GM10266 (cell line): ENCODE measurements around the gene TSPO2.

Experiments
- DNase-seq: peaks from one replicate; pipeline ENCODE4 v3.0.0; 2012; ENCODE audit errors: extremely low spot score
- TF ChIP-seq, protein P1 (sequence below): IDR thresholded peaks from 2 replicates; pipeline ENCODE4 v1.5.1; 2012; ENCODE audit warnings: mild to moderate bottlenecking, low read depth; ENCODE audit not compliant: control insufficient read depth, insufficient read depth; ENCODE audit errors: missing control alignments

TSPO2 gene

DNA sequence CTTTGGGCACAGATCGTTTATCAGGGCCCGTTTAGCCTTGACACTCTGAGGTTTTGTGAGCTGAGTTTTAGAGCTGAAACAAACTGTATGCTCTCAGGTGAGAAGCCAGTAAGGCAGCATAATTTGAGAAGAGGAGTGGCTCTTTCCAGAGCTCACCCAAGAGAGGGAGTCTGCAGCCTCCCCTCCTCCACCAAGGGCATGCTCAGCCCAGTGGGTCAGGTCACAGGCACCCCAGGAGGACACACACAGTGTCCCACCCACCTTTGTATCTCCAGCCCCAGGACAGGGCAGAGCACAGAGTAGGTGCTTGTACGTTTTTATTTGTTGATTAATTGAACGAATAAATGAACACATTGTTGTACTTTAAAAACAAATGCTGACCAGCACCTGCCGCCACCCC, 3.4 kb downstream of the TSPO2 start:
- DNase-seq, result no peak
- TF ChIP-seq, protein P1, sequence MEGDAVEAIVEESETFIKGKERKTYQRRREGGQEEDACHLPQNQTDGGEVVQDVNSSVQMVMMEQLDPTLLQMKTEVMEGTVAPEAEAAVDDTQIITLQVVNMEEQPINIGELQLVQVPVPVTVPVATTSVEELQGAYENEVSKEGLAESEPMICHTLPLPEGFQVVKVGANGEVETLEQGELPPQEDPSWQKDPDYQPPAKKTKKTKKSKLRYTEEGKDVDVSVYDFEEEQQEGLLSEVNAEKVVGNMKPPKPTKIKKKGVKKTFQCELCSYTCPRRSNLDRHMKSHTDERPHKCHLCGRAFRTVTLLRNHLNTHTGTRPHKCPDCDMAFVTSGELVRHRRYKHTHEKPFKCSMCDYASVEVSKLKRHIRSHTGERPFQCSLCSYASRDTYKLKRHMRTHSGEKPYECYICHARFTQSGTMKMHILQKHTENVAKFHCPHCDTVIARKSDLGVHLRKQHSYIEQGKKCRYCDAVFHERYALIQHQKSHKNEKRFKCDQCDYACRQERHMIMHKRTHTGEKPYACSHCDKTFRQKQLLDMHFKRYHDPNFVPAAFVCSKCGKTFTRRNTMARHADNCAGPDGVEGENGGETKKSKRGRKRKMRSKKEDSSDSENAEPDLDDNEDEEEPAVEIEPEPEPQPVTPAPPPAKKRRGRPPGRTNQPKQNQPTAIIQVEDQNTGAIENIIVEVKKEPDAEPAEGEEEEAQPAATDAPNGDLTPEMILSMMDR, result no peak

DNA sequence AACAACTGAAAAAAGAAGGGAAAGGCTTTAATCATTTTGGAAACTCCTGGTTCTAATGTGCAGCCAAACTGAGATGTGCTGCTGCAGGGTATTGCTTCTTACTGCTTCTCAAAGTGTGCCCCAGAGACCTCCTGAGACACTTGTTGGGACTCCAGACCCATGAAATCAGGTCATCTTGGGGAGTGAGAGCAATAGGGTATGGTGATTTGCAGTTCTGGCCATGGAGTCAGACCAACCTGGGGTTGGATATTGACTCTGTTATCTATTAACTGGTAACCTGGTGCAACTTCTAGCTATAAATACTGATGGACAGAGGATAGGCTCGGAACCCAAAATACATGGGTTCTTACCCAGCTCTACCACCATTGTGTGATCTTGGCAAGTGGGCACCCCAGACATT, 3.8 kb downstream of the TSPO2 start:
- DNase-seq, result no peak
- TF ChIP-seq, protein P1, result no peak

- TF ChIP-seq, protein P1, result no peak
- DNase-seq, result no peak
These were observed 5.0 kb downstream of the TSPO2 start for GRCh38 chr6:41047306-41047705.

DNA sequence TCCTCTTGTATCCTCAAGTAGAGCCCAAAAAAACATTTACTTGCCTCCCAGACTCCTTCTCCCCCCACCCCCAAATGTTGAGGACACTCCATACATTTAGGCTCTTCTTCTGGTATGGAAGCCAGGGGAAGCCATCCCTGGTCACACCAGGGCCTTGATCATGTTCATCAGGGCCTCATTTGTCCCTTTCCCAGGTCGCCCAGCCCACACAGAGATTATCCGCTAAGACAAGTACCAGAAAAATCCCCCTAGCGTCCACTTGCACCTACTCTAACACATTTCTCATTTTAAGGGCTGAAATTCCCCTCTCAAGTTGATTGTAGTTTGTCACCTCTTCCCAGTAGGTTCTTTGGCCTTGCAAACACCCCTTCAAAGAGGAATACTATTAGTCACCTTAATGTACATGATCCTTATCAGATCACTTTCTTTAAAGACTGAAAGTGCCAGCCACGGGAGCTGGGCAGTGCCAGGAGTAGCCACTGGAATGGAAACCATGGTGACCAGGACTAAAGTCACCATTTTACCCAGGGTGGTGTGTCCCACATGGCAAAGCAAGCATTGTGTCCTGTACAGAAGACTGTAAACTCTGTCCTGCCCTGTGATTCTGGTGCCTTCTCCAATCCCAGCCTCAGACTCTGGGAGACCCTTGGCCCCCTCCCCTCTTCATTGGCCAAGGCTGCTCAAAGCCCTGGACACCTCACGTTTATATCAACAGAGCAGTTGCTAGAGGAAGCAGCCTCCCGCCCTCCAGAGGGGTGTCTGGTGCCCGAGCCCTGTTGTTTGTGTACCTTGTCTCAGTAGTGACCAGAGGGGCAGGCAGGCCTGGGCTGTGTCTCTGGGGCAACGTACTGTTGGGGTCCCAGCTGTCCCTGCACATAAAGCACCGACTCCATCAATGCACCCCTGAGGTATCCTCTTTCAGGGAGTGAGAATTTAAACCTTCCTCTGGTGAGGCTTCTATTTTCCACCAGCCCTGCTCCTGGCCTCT, 5.8 kb downstream of the TSPO2 start:
- DNase-seq, result no peak
- TF ChIP-seq, protein P1, result no peak

- DNase-seq, result no peak
These were observed 7.3 kb downstream of the TSPO2 start for GRCh38 chr6:41049521-41049920.

GRCh38 chr6:41049955-41050354, 7.7 kb downstream of the TSPO2 start:
- TF ChIP-seq, protein P1, result no peak
- no peak for DNase-seq

More at GRCh38 chr6:41049521-41049920, 7.3 kb downstream of the TSPO2 start:
- TF ChIP-seq, protein P1, result no peak

- TF ChIP-seq, protein P1, result no peak
- no peak for DNase-seq
These were observed 8.3 kb downstream of the TSPO2 start for GRCh38 chr6:41050536-41050935.
